ENCODE measurements around the gene THAP9.

The THAP9 gene

GRCh38 chr4:82861529-82861928, 39.0 kb upstream of the THAP9 start:
- Histone ChIP-seq H3K4me1 (ENCODE audit: control insufficient read depth, insufficient read depth, low read length) (no peaks in the 10 kb centered on the region), H3K36me3 (ENCODE audit: control insufficient read depth in 2 of 2, insufficient read depth in 1 of 2, low read length in 2 of 2) (peaks cover 31 to 60% of the 10 kb centered on the region in 2 experiments), H3K4me3 (ENCODE audit: low read depth, low read length) (no peak overlapping the region), H3K9me3 (ENCODE audit: control insufficient read depth, insufficient read depth, low read depth, low read length) (no peaks in the 10 kb centered on the region), H3K27ac (ENCODE audit: extremely low read depth, low read depth, low read length) (no peak overlapping the region)
- TF ChIP-seq ZNF747 (tag by site-specific recombination; IDR thresholded peaks at IDR 0.05) (no peak), ZBTB26 (tag by site-specific recombination; optimal IDR thresholded peaks at IDR 0.05) (no peak), ZNF561 (tag by site-specific recombination; IDR thresholded peaks at IDR 0.05; ENCODE audit: borderline replicate concordance) (no peak), ZNF157 (tag by site-specific recombination; IDR thresholded peaks at IDR 0.05) (no peak), ZNF398 (tag by site-specific recombination; IDR thresholded peaks at IDR 0.05) (no peak), ZNF184 (tag by site-specific recombination; IDR thresholded peaks at IDR 0.05) (no peak), ZNF530 (tag by site-specific recombination; IDR thresholded peaks at IDR 0.05; ENCODE audit: low read depth) (no peak), SCRT2 (tag by site-specific recombination; IDR thresholded peaks at IDR 0.05) (no peak), ZNF549 (tag by site-specific recombination; IDR thresholded peaks at IDR 0.05) (no peak), ZNF202 (tag by site-specific recombination; IDR thresholded peaks at IDR 0.05; ENCODE audit: borderline replicate concordance) (no peak), HOXA7 (CRISPR knock-in tag; IDR thresholded peaks at IDR 0.05; ENCODE audit: borderline replicate concordance) (no peak), ZEB2 (tag by site-specific recombination; IDR thresholded peaks at IDR 0.05) (no peak), ZNF404 (tag by site-specific recombination; IDR thresholded peaks at IDR 0.05) (no peak), ZNF629 (tag by site-specific recombination; IDR thresholded peaks at IDR 0.05) (no peak), SCRT1 (tag by site-specific recombination; IDR thresholded peaks at IDR 0.05; ENCODE audit: borderline replicate concordance) (no peak)
- TF ChIP-seq, protein P1, sequence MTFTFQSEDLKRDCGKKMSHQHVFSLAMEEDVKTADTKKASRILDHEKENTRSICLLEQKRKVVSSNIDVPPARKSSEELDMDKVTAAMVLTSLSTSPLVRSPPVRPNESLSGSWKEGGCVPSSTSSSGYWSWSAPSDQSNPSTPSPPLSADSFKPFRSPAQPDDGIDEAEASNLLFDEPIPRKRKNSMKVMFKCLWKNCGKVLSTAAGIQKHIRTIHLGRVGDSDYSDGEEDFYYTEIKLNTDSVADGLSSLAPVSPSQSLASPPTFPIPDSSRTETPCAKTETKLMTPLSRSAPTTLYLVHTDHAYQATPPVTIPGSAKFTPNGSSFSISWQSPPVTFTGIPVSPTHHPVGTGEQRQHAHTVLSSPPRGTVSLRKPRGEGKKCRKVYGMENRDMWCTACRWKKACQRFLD (tag by site-specific recombination; IDR thresholded peaks at IDR 0.05): no peak
- ChIA-PET POLR2A (interaction anchor here (0.7 kb wide), 2 partner anchors 106 to 144 kb away, joined by 9 read pairs; no protein-coding TSS in a partner anchor), CTCF (no interaction called here)

DNA sequence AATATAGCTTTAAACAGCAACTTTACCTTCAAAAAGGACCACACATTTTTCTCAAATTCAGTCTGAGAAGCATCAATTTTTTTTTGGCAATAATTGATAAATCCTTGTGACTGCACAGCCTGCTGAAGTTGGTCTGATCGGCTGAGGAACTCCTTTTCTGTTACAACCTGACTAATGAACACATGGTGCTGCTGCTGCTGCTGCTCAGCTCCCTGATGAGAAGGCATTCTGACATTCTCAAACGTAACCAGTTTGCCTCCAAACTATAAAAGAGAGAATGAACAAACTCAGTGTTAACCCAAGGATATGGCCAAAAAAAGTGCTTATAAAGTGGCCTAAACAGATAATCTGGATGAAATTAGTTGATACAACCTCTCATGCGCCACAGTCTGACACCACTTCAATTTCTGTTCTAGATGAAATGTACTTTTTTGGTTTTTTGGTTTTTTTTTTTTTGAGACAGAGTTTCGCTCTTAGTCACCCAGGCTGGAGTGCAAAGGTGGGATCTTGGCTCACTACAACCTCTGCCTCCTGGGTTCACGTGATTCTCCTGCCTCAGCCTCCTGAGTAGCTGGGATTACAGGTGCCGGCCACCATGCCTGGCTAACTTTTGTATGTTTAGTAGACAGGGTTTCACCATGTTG, 36.1 kb upstream of the THAP9 start:
- H3K27ac ChIP-seq (ENCODE audit: extremely low read depth, low read depth, low read length): no peak overlapping the region
- ChIA-PET CTCF (no interaction called here), POLR2A (no interaction called here)
- peaks cover 40 to 75% of the 10 kb centered on the region in 2 experiments for H3K36me3 ChIP-seq (ENCODE audit: control insufficient read depth in 2 of 2, insufficient read depth in 1 of 2, low read length in 2 of 2)
- H3K4me1 ChIP-seq (ENCODE audit: control insufficient read depth, insufficient read depth, low read length): no peaks in the 10 kb centered on the region
- no peaks in the 10 kb centered on the region for H3K9me3 ChIP-seq (ENCODE audit: control insufficient read depth, insufficient read depth, low read depth, low read length)
- TF ChIP-seq FEZF1 (tag by site-specific recombination; IDR thresholded peaks at IDR 0.05) (no peak), ZNF600 (tag by site-specific recombination; IDR thresholded peaks at IDR 0.05) (no peak), ZNF792 (tag by site-specific recombination; IDR thresholded peaks at IDR 0.05) (no peak), ZFP3 (tag by site-specific recombination; IDR thresholded peaks at IDR 0.05; ENCODE audit: low read depth) (no peak), ZNF473 (tag by site-specific recombination; IDR thresholded peaks at IDR 0.05) (no peak), ZNF146 (tag by site-specific recombination; IDR thresholded peaks at IDR 0.05) (no peak), ZNF629 (tag by site-specific recombination; IDR thresholded peaks at IDR 0.05) (no peak), ZNF266 (tag by site-specific recombination; IDR thresholded peaks at IDR 0.05; ENCODE audit: low read depth) (no peak), ZNF548 (tag by site-specific recombination; IDR thresholded peaks at IDR 0.05) (no peak)
- H3K4me3 ChIP-seq (ENCODE audit: low read depth, low read length): no peak overlapping the region
